Measurements from ENCODE around the gene ART5.

GRCh38 chr11:3638513-3638912 is 3.3 kb downstream of the ART5 start:
- TF ChIP-seq CTCF (IDR thresholded peaks at IDR 0.05 in 8 of 11, conservative IDR thresholded peaks at IDR 0.05 in 3 of 11) = no peak
- TF ChIP-seq POLR2AphosphoS5 (IDR thresholded peaks at IDR 0.05) = no peak
- no peak for TF ChIP-seq POLR2A (IDR thresholded peaks at IDR 0.05)
